ENCODE results near the gene MEF2A.
A peak's percentile ranks its signal among the peaks of the same experiment; 100 is the strongest.
"Not testable (repeated sequence)": the region's sequence is repeated elsewhere in the genome, so short reads cannot be mapped to it uniquely, and the experiment has no call there.

Gene MEF2A

DNA sequence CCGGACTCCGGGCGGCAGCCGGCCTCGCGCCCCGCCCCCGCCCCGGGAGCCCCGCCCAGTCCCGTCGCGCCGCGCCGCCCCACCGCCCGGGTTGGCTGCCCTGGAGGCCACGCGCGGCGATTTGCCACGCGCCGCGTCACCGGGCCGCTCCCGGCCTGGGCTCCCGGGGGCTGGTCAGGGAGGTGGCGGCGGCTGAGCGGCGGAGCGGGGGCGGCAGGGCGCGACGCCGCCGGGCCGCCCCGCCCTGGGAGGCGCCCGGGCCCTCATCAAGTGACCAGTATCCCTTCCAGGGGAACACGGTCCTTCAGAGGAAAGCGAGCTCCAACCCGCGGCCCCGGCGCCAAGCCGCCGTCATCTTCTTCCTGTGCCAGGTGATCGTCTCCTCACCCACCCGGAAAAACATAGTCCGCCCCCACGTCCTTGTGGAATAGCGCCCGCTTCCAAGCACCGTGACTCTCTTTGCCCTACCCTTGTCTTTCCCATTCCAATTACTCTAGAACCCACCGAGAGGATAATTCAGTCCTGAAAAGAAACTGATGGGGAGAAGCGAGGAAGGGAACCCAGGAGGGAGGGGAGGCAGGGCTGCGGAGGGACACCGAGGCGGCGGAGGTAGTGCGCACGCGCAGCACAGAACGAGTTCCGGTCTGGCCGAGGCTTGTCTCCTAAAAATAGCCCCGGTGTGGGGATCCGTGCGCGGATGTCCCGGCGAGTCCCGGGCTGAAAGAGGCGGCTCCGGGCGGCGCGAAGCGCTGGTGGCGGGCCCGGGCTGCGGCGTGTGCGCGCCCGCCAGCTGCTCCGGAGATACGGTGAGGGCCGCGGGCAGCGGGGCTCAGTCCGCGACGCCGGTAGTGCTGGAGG lies at the start of gene MEF2A:
Gene MEF2A (plus strand): TSS at position 686 of the 858 bp plus-strand sequence. CDS start 67,136 bp downstream, outside the sequence.
- TF ChIP-seq, protein P1, sequence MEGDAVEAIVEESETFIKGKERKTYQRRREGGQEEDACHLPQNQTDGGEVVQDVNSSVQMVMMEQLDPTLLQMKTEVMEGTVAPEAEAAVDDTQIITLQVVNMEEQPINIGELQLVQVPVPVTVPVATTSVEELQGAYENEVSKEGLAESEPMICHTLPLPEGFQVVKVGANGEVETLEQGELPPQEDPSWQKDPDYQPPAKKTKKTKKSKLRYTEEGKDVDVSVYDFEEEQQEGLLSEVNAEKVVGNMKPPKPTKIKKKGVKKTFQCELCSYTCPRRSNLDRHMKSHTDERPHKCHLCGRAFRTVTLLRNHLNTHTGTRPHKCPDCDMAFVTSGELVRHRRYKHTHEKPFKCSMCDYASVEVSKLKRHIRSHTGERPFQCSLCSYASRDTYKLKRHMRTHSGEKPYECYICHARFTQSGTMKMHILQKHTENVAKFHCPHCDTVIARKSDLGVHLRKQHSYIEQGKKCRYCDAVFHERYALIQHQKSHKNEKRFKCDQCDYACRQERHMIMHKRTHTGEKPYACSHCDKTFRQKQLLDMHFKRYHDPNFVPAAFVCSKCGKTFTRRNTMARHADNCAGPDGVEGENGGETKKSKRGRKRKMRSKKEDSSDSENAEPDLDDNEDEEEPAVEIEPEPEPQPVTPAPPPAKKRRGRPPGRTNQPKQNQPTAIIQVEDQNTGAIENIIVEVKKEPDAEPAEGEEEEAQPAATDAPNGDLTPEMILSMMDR (IDR thresholded peaks at IDR 0.05; ENCODE audit: control insufficient read depth, extremely low read depth, insufficient read depth): no peak
- DNase-seq (ENCODE audit: low read depth): peak; percentile 88
- H3K4me3 ChIP-seq (ENCODE audit: low read depth, low read length): peak within 1 kb of the TSS; percentile 85

- TF ChIP-seq, protein P1 (IDR thresholded peaks at IDR 0.05; ENCODE audit: control insufficient read depth, extremely low read depth, insufficient read depth): no peak
- H3K4me3 ChIP-seq (ENCODE audit: low read depth, low read length): no peak overlapping the region
- DNase-seq (ENCODE audit: low read depth): no peak
Measured at GRCh38 chr15:99518191-99518590, 47.6 kb upstream of the MEF2A start.

DNA sequence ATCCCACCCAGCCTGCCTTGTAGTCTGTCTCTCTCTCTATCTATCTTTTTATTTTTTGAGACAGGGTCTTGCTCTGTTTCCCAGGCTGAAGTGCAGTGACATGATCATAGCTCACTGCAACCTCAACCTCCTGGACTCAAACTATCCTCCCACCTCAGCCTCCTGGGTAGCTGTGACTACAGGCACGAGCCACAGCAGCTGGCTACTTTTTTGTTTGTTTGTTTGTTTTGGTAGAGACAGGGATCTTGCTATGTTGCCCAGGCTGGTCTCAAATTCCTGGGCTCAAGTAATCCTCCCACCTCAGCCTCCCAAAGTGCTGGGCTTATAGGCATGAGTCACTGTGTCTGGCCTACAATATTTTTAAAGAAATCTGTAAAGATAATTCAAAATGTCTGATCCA lies 46.4 kb upstream of the MEF2A start:
- not testable (repeated sequence) for H3K4me3 ChIP-seq (ENCODE audit: low read depth, low read length); DNase-seq (ENCODE audit: low read depth)

DNA sequence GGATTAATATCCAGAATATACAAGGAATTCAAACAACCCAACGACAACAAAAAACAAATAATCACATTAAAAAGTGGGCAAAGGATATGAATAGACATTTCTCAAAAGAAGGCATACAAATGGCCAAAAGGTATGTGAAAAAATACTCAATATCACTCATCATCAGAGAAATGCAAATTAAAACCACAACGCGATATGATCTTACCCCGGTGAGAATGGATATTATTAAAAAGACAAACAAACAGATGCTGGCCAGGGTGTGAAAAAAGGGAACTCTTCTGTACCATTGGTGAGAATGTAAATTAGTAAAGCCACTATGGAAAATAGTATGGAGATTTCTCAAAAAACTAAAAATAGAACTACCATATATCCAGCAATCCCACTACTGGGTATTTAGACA lies 43.5 kb upstream of the MEF2A start:
- DNase-seq (ENCODE audit: low read depth): no peak
- TF ChIP-seq, protein P1 (IDR thresholded peaks at IDR 0.05; ENCODE audit: control insufficient read depth, extremely low read depth, insufficient read depth): no peak
- no peak overlapping the region for H3K4me3 ChIP-seq (ENCODE audit: low read depth, low read length)

DNA sequence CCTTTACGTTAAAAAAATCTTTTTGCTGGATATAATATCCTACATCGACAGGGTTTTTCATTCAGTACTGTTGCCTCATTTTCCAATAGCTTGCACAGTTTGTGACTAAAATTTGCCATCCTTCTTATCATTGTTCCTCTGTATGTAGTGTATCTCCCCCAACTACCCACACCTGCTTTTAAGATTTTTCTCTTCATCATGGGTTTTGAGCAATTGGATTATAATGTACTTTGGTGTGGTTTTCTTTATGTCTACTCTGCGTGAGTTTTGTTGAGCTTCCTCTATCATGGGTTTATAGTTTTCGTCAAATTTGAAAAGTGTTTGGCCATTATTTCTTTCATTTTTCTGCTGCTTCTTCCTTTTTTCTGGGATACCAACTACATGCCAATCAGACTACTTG lies 39.6 kb upstream of the MEF2A start:
- DNase-seq (ENCODE audit: low read depth): no peak
- H3K4me3 ChIP-seq (ENCODE audit: low read depth, low read length): no peak overlapping the region
- TF ChIP-seq, protein P1 (IDR thresholded peaks at IDR 0.05; ENCODE audit: control insufficient read depth, extremely low read depth, insufficient read depth): no peak

- no peak for DNase-seq (ENCODE audit: low read depth)
- TF ChIP-seq, protein P1 (IDR thresholded peaks at IDR 0.05; ENCODE audit: control insufficient read depth, extremely low read depth, insufficient read depth): no peak
- H3K4me3 ChIP-seq (ENCODE audit: low read depth, low read length): no peak overlapping the region
Measured at GRCh38 chr15:99526671-99527070, 39.1 kb upstream of the MEF2A start.

DNA sequence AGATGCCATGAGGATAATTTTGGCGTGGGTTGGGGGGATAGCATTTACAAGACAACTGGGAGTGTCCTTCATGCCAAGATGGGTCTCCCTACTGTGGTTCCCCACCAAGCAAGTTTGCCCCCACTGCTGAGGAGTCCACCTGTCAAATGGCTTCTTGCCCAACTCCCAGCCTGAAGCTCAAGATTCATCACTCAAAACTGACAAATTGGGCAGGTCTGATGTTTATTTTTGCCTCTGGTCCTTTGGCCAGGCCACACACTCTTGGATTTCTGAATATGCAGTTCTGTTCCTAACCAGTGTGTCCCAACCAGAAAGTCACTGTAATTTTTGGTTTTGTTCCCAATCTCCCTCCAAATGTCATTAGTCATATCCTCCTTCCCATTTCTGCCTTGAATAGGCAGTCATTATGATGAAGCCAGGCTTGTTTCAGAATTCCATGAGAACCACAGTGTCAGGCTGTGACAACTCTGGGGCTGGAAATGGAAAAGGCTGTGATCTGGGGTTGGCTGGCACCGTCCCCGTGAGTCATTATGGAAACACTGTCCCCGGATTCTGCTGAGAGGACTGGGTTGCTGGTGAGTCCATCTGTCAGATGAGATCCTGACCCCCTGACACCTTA lies 29.3 kb upstream of the MEF2A start:
- DNase-seq (ENCODE audit: low read depth): no peak
- TF ChIP-seq, protein P1 (IDR thresholded peaks at IDR 0.05; ENCODE audit: control insufficient read depth, extremely low read depth, insufficient read depth): no peak
- no peak overlapping the region for H3K4me3 ChIP-seq (ENCODE audit: low read depth, low read length)

Measured in LNCaP clone FGC (cell line).